GM12875 (cell line): ENCODE measurements around the gene PSMD2.
A peak's percentile ranks its signal among the peaks of the same experiment; 100 is the strongest.

Experiments used
- H3K4me3 ChIP-seq: one replicate; pipeline ENCODE4 v1.5.1; 2011; ENCODE audit warnings: low read depth, low read length, control low read depth
- CTCF ChIP-seq: IDR thresholded peaks from 2 replicates; pipeline ENCODE4 v1.5.1; 2011; ENCODE audit warnings: low read depth, mild to moderate bottlenecking, control low read depth, inconsistent platforms, low read length, moderate library complexity, borderline replicate concordance; ENCODE audit not compliant: insufficient read depth

PSMD2 gene

GRCh38 chr3:184314363-184314699 lies 15.3 kb downstream of the PSMD2 start, which contains the start of gene EIF4G1:
Gene EIF4G1, plus strand, starts transcription at chr3:184314606. Its CDS starts 1,191 bp downstream, at chr3:184315797.
- peak within 1 kb of the TSS; percentile 88 for H3K4me3 ChIP-seq
- no peak for TF ChIP-seq CTCF

GRCh38 chr3:184314700-184315542 lies 15.9 kb downstream of the PSMD2 start:
- no peak for TF ChIP-seq CTCF
- peak overlapping the region; percentile 88 for H3K4me3 ChIP-seq

- peak overlapping the region; percentile 88 for H3K4me3 ChIP-seq
- TF ChIP-seq CTCF = no peak
Measured at GRCh38 chr3:184315543-184315867, 16.5 kb downstream of the PSMD2 start.

- no peak for TF ChIP-seq CTCF
- peak overlapping the region; percentile 88 for H3K4me3 ChIP-seq
Measured at GRCh38 chr3:184315871-184316661, 17.0 kb downstream of the PSMD2 start.

- H3K4me3 ChIP-seq = peak overlapping the region; percentile 5
- no peak for TF ChIP-seq CTCF
Measured at GRCh38 chr3:184316792-184317191, 17.8 kb downstream of the PSMD2 start.

DNA sequence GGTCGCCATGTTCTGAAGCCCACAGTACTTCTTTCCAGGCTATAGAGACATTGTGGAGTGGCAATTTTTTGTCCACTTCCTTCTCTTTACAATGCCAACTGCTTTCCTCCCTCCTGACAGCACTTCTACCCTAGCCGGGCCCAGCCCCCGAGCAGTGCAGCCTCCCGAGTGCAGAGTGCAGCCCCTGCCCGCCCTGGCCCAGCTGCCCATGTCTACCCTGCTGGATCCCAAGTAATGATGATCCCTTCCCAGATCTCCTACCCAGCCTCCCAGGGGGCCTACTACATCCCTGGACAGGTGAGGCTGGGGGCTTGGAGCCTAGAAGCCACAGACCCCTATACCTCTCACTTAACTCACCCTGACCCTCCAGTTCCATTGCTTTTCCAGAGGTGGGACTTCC lies 18.2 kb downstream of the PSMD2 start:
- TF ChIP-seq CTCF = no peak
- peak overlapping the region; percentile 5 for H3K4me3 ChIP-seq

- TF ChIP-seq CTCF = no peak
- H3K4me3 ChIP-seq = no peak overlapping the region
Measured at GRCh38 chr3:184320104-184320445, 21.0 kb downstream of the PSMD2 start.
